ENCODE data around the gene NCOR1. TPM values are rescaled to one million over a fixed set of nuclear protein-coding genes. Genes with fewer than 3 reads are reported as not detected.

The NCOR1 gene
- total and polyA plus RNA-seq, 2 donors = 51.5 to 62.2 TPM

DNA sequence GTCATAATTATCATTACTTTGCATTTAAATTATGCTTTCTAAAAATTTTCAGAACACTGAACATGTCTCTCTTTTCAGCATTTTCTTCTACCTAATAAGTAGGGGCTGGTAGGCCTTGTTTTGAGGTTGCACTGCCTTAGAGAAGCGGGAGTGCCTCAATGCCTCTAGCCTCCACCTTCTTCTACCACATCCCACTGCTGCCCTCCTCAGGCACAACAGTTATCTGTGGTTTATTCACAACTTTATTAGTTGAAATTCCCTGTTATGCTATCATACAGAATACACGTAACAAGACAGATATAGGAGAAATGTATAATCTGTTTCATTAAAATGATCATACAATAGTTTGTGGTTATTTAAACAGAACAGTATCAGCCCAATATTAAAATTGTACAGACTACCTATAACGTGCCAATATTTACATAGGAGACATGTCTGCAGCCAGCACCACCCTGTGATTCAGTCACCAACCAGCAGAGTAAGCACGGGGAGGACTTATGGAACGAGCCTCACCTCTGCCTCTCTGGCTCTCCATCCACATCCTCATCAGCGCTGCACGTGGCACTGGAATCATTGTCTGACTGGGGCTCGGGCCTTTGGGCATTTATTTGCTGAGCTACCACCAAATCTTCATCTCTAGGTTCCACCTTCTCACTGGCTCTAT is 114.5 kb downstream of the NCOR1 start:
- Histone ChIP-seq H3K9me3 (ENCODE audit: control insufficient read depth in 2 of 2, insufficient read depth in 1 of 2, low read length in 1 of 2) (no peaks in the 10 kb centered on the region), H3K4me3 (ENCODE audit: low read length in 2 of 2) (no peak overlapping the region), H3K36me3 (ENCODE audit: control insufficient read depth in 2 of 2, insufficient read depth in 2 of 2, low read length in 1 of 2) (peaks cover 39 to 60% of the 10 kb centered on the region in 2 donors), H3K27me3 (ENCODE audit: control insufficient read depth in 2 of 2, insufficient read depth in 1 of 2, low read length in 1 of 2) (no peaks in the 10 kb centered on the region), H3K27ac (ENCODE audit: low read depth in 1 of 2, low read length in 1 of 2) (no peak overlapping the region), H3K4me1 (ENCODE audit: control insufficient read depth in 2 of 2, insufficient read depth in 2 of 2, low read length in 2 of 2) (no peaks in the 10 kb centered on the region)
- no peak for DNase-seq (ENCODE audit: low read depth in 6 of 9, low spot score in 9 of 9)
- 98% methylated on average over 8 of the region's 8 CpGs for WGBS

DNA sequence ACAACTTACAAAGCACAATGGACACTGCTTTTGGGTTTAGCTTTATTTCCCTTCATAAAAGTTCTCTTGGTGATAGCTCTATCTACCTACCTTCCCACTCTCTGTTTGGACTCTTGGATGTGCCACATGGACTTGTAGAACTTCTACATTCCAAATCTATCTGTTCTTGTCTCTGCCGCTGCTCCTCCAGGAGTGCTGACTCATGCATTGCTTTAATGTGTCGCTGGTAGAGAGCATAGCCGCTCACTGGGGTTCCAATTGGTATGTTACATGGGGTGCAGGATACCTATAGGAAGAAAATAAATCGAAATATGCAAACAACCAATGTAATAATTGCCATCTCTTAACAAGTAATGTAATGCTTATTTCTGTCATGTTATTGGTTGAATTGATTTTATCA is 123.6 kb downstream of the NCOR1 start:
- Histone ChIP-seq H3K4me3 (ENCODE audit: low read length in 2 of 2) (no peak overlapping the region), H3K4me1 (ENCODE audit: control insufficient read depth in 2 of 2, insufficient read depth in 2 of 2, low read length in 2 of 2) (no peaks in the 10 kb centered on the region), H3K27ac (ENCODE audit: low read depth in 1 of 2, low read length in 1 of 2) (no peak overlapping the region), H3K36me3 (ENCODE audit: control insufficient read depth in 2 of 2, insufficient read depth in 2 of 2, low read length in 1 of 2) (peaks cover 20 to 29% of the 10 kb centered on the region in 2 donors), H3K27me3 (ENCODE audit: control insufficient read depth in 2 of 2, insufficient read depth in 1 of 2, low read length in 1 of 2) (no peaks in the 10 kb centered on the region), H3K9me3 (ENCODE audit: control insufficient read depth in 2 of 2, insufficient read depth in 1 of 2, low read length in 1 of 2) (no peaks in the 10 kb centered on the region)
- no peak for DNase-seq (ENCODE audit: low read depth in 6 of 9, low spot score in 9 of 9)
- WGBS = 98% methylated on average over 4 of the region's 4 CpGs

DNA sequence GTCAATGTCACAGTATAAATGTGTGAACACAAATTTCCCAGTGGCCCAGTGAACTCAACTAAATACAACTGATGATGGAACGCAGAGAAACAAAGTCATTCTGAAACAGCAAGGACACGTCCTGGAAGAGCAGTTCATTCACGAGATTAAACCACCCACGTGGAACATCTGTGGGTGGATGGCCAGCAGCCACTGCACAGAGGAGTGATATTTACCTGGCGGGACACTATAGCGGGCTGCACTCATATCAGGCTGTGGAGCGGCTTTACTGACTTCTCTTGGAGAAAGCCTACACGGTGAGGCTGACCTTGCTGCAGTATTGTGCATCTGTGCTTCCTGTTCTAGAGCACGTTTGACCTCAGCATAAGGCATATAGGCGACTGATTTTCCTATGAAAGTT is 128.4 kb downstream of the NCOR1 start:
- no peak overlapping the region for H3K27ac ChIP-seq (ENCODE audit: low read depth in 1 of 2, low read length in 1 of 2)
- H3K27me3 ChIP-seq (ENCODE audit: control insufficient read depth in 2 of 2, insufficient read depth in 1 of 2, low read length in 1 of 2) = no peaks in the 10 kb centered on the region
- no peak overlapping the region for H3K4me3 ChIP-seq (ENCODE audit: low read length in 2 of 2)
- H3K36me3 ChIP-seq (ENCODE audit: control insufficient read depth in 2 of 2, insufficient read depth in 2 of 2, low read length in 1 of 2) = peaks cover 19 to 40% of the 10 kb centered on the region in 2 donors
- 97% methylated on average over 10 of the region's 10 CpGs for WGBS
- H3K4me1 ChIP-seq (ENCODE audit: control insufficient read depth in 2 of 2, insufficient read depth in 2 of 2, low read length in 2 of 2) = no peaks in the 10 kb centered on the region
- no peaks in the 10 kb centered on the region for H3K9me3 ChIP-seq (ENCODE audit: control insufficient read depth in 2 of 2, insufficient read depth in 1 of 2, low read length in 1 of 2)
- DNase-seq (ENCODE audit: low read depth in 6 of 9, low spot score in 9 of 9) = no peak

DNA sequence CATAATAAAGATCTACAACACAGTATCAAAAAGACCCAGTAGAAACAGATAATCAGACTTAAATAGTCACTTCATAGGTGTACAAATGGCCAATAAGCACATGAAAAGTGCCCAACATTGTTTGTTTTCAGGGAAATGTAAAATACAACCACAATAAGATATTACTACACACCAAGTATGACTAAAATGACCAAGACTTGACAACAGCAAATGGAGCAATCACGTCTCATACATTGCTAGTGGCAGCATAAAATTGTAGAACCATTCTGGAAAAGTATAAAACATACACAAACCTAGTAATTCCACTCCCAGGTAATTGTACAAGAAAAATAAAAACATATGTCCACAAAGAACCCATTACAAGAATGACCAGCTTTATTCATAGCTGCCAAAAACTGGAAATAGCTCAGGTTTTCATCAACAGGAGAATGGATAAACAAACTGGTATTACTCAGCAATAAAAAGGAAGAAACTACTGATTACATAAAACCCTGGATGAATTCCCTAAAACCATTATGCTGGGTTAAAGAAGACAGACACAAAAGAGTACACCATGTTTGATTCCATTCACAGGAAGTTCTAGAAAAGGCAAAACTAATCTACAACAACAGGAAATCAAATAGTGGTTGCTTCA is 130.2 kb downstream of the NCOR1 start:
- WGBS = 97% methylated on average over 1 of the region's 1 CpG

DNA sequence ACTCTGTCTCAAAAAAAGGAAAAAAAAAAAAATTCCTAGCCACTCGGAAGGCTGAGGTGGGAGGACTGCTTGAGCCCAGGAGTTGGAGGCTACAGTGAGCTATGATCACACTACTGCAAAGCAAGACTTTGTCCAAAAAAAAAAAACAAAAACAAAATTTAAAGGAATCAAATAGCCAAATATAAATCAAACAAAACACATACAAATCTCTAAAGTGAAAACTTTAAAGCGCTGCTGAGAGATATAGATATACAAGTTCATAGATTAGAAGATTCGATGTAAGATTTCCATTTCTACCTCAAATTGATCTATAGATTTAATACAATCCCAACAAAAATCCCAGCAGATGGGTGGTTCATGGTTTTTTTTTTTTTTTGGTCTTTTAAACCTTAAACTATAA is 132.1 kb downstream of the NCOR1 start:
- Histone ChIP-seq H3K36me3 (ENCODE audit: control insufficient read depth in 2 of 2, insufficient read depth in 2 of 2, low read length in 1 of 2) (peaks cover 32 to 55% of the 10 kb centered on the region in 2 donors), H3K27ac (ENCODE audit: low read depth in 1 of 2, low read length in 1 of 2) (no peak overlapping the region), H3K27me3 (ENCODE audit: control insufficient read depth in 2 of 2, insufficient read depth in 1 of 2, low read length in 1 of 2) (no peaks in the 10 kb centered on the region), H3K9me3 (ENCODE audit: control insufficient read depth in 2 of 2, insufficient read depth in 1 of 2, low read length in 1 of 2) (no peaks in the 10 kb centered on the region), H3K4me1 (ENCODE audit: control insufficient read depth in 2 of 2, insufficient read depth in 2 of 2, low read length in 2 of 2) (no peaks in the 10 kb centered on the region), H3K4me3 (ENCODE audit: low read length in 2 of 2) (no peak overlapping the region)
- 98% methylated on average over 3 of the region's 3 CpGs for WGBS
- DNase-seq (ENCODE audit: low read depth in 6 of 9, low spot score in 9 of 9) = no peak

More for the DNA sequence above, 130.2 kb downstream of the NCOR1 start:
- H3K4me3 ChIP-seq (ENCODE audit: low read length in 2 of 2) = no peak overlapping the region
- DNase-seq (ENCODE audit: low read depth in 6 of 9, low spot score in 9 of 9) = no peak
- no peaks in the 10 kb centered on the region for H3K27me3 ChIP-seq (ENCODE audit: control insufficient read depth in 2 of 2, insufficient read depth in 1 of 2, low read length in 1 of 2)
- no peaks in the 10 kb centered on the region for H3K9me3 ChIP-seq (ENCODE audit: control insufficient read depth in 2 of 2, insufficient read depth in 1 of 2, low read length in 1 of 2)
- H3K27ac ChIP-seq (ENCODE audit: low read depth in 1 of 2, low read length in 1 of 2) = no peak overlapping the region
- H3K36me3 ChIP-seq (ENCODE audit: control insufficient read depth in 2 of 2, insufficient read depth in 2 of 2, low read length in 1 of 2) = peaks cover 25 to 39% of the 10 kb centered on the region in 2 donors
- no peaks in the 10 kb centered on the region for H3K4me1 ChIP-seq (ENCODE audit: control insufficient read depth in 2 of 2, insufficient read depth in 2 of 2, low read length in 2 of 2)

DNA sequence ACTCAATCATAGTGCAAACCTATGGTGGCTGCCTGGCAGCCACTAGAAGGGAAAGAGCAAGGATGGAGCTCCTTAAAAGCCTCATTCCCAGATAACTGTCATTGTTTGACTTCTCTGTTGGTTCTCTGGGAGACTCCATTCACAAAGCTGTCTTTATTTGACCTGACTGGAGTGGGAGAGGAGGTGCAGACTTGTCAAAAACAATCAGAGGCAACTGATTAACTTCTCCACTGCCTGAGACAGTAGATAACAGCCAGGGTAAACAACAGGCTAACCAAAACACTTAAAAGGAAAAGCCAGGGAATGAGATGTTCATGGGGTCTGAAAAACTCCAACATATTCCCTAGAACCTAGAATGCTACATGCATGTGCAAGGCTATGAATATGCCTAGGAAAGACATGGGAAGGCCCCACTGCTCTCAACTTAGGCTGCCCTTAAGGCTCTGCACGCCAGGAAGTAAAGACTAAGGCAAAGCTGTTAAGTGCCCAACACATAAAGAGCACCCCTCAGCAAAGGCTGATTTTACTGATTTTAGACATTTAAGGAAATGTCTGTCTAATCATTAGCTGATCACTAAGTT is 133.7 kb downstream of the NCOR1 start:
- Histone ChIP-seq H3K9me3 (ENCODE audit: control insufficient read depth in 2 of 2, insufficient read depth in 1 of 2, low read length in 1 of 2) (no peaks in the 10 kb centered on the region), H3K4me1 (ENCODE audit: control insufficient read depth in 2 of 2, insufficient read depth in 2 of 2, low read length in 2 of 2) (no peaks in the 10 kb centered on the region), H3K36me3 (ENCODE audit: control insufficient read depth in 2 of 2, insufficient read depth in 2 of 2, low read length in 1 of 2) (peaks cover 36 to 62% of the 10 kb centered on the region in 2 donors), H3K27ac (ENCODE audit: low read depth in 1 of 2, low read length in 1 of 2) (no peak overlapping the region), H3K27me3 (ENCODE audit: control insufficient read depth in 2 of 2, insufficient read depth in 1 of 2, low read length in 1 of 2) (no peaks in the 10 kb centered on the region), H3K4me3 (ENCODE audit: low read length in 2 of 2) (no peak overlapping the region)
- WGBS = 98% methylated on average over 1 of the region's 1 CpG
- no peak for DNase-seq (ENCODE audit: low read depth in 6 of 9, low spot score in 9 of 9)

DNA sequence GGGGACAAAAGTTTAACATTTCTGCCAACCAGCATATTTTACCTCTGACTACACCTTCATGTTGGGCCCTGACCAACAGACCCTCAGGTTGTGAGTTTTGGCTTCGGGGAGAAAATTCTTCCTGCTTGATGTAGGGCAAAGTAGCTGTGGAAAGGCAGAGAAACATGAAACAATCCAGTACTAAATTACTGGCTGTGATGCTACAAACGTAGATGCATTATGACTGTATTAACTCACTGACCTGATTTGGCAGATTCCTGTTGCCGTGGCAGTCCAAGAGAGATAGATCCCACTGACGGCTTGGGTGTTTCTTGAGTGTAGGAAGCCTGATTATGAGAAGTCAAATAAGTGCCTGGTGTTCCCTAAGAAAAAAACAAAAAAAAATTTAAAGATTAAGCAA is 135.0 kb downstream of the NCOR1 start:
- no peaks in the 10 kb centered on the region for H3K9me3 ChIP-seq (ENCODE audit: control insufficient read depth in 2 of 2, insufficient read depth in 1 of 2, low read length in 1 of 2)
- no peaks in the 10 kb centered on the region for H3K27me3 ChIP-seq (ENCODE audit: control insufficient read depth in 2 of 2, insufficient read depth in 1 of 2, low read length in 1 of 2)
- H3K36me3 ChIP-seq (ENCODE audit: control insufficient read depth in 2 of 2, insufficient read depth in 2 of 2, low read length in 1 of 2) = peaks cover 40 to 62% of the 10 kb centered on the region in 2 donors
- H3K4me1 ChIP-seq (ENCODE audit: control insufficient read depth in 2 of 2, insufficient read depth in 2 of 2, low read length in 2 of 2) = no peaks in the 10 kb centered on the region
- H3K4me3 ChIP-seq (ENCODE audit: low read length in 2 of 2) = no peak overlapping the region
- H3K27ac ChIP-seq (ENCODE audit: low read depth in 1 of 2, low read length in 1 of 2) = no peak overlapping the region
- no peak for DNase-seq (ENCODE audit: low read depth in 6 of 9, low spot score in 9 of 9)
- WGBS = 96% methylated on average over 4 of the region's 4 CpGs

DNA sequence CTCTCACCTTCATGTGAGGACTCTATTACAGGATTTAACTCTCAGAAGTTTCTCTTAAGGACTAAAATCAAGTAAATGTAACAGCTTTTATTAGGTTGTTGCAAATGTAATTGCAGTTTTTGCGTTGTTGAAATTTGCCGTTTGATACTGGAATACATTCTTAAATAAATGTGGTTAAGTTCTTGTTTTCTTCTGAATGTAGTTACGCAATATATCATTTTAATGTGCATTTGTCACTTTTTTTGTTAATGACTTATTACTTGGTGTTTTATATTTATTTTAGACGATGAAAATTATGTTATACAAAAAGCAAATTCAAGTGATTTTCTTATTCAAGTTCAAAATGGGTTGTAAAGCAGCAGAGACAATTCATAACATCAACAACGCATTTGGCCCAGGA is 139.4 kb downstream of the NCOR1 start:
- no peaks in the 10 kb centered on the region for H3K27me3 ChIP-seq (ENCODE audit: control insufficient read depth in 2 of 2, insufficient read depth in 1 of 2, low read length in 1 of 2)
- no peak for DNase-seq (ENCODE audit: low read depth in 6 of 9, low spot score in 9 of 9)
- no peak overlapping the region for H3K4me3 ChIP-seq (ENCODE audit: low read length in 2 of 2)
- 98% methylated on average over 5 of the region's 5 CpGs for WGBS
- no peaks in the 10 kb centered on the region for H3K9me3 ChIP-seq (ENCODE audit: control insufficient read depth in 2 of 2, insufficient read depth in 1 of 2, low read length in 1 of 2)
- no peak overlapping the region for H3K27ac ChIP-seq (ENCODE audit: low read depth in 1 of 2, low read length in 1 of 2)
- peaks cover 44 to 64% of the 10 kb centered on the region in 2 donors for H3K36me3 ChIP-seq (ENCODE audit: control insufficient read depth in 2 of 2, insufficient read depth in 2 of 2, low read length in 1 of 2)
- H3K4me1 ChIP-seq (ENCODE audit: control insufficient read depth in 2 of 2, insufficient read depth in 2 of 2, low read length in 2 of 2) = no peaks in the 10 kb centered on the region

DNA sequence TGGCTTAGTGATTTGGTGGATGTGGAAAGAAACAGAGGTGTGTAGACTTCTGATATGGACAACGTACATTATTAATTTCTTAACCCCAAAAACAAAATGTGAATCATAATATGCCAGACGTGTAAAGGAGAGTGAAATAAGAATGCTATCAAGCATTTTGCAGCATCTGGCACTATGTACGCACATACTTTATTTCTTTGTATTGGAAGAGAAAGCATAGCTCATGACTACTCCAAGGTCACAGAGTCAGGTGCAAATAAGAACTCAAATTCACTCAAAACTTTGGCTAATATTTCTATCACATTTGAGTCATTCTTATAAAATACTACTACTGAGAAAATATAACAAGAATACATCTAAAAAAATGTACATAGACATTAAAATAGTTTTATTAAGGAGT is 140.9 kb downstream of the NCOR1 start:
- H3K36me3 ChIP-seq (ENCODE audit: control insufficient read depth in 2 of 2, insufficient read depth in 2 of 2, low read length in 1 of 2) = peaks cover 47 to 69% of the 10 kb centered on the region in 2 donors

More for the DNA sequence above, 140.9 kb downstream of the NCOR1 start:
- no peaks in the 10 kb centered on the region for H3K9me3 ChIP-seq (ENCODE audit: control insufficient read depth in 2 of 2, insufficient read depth in 1 of 2, low read length in 1 of 2)
- H3K4me3 ChIP-seq (ENCODE audit: low read length in 2 of 2) = no peak overlapping the region
- DNase-seq (ENCODE audit: low read depth in 6 of 9, low spot score in 9 of 9) = no peak
- H3K27ac ChIP-seq (ENCODE audit: low read depth in 1 of 2, low read length in 1 of 2) = no peak overlapping the region
- WGBS = 98% methylated on average over 3 of the region's 3 CpGs
- no peaks in the 10 kb centered on the region for H3K27me3 ChIP-seq (ENCODE audit: control insufficient read depth in 2 of 2, insufficient read depth in 1 of 2, low read length in 1 of 2)
- no peaks in the 10 kb centered on the region for H3K4me1 ChIP-seq (ENCODE audit: control insufficient read depth in 2 of 2, insufficient read depth in 2 of 2, low read length in 2 of 2)
